ENCODE measurements around the gene HSPA12A.

Gene HSPA12A

DNA sequence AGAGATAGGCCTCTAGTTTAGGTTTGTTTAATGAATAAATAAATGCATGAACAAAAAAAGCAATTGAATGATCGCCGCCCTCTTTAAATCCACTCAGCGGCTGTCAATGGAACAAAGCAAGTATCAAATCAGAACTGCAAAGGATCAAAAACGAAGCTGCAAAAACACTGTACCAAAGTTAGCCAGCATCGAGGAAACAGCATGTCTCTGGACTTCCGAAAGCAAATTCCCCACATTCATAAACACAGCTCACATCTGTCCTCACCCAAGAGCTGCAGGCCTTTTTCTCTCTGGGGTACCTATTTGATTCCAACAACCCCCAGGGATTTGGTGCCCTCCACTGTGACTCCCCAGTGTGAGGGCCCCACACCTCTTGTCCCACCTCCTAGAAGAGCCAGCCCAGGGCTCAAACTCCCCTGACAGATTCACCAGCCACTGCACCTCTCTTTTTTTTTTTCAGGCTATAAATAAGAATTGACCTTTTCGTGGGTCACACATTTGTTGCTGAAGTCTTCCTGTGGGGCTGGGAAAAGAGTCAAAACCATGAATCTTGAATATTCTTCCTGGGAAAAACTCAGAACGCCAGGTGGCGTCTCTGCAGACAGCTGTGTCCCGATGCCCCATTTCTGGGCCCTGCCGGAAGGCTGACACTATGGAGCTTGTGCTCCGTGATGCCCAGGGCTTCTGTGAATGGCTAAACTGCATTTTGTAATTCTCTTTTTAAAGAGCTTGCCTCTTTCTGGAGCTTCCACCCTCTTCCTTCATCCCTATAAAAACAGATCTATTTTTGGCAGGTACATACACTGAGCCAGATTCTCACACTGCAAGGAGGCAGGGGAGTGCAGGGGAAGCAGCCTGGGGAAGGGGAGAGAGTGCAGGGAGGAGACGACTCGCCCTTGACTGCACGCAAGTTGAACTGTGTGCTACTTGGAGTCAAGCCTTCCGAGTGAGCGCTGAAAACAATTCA is 51.7 kb downstream of the HSPA12A start:
- DNase-seq, result no peak

DNA sequence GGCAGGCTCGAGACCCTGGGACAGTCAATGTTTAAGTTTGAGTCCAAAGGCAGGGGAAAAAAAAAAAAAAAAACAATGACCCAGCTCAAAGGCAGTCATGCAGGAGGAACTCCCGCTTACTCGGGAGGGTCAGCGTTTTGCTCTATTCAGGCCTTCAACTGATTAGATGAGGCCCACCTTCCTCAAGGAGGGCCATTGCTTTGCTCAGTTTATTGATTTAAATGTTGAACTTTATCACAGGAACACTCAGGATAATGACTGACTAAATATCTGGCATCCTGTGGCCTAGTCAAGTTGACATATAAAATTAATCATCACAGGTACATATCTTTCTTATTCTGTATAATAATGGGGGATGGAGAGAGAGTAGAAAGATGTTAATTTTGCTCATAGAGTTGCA is 52.6 kb downstream of the HSPA12A start:
- no peak for DNase-seq

DNA sequence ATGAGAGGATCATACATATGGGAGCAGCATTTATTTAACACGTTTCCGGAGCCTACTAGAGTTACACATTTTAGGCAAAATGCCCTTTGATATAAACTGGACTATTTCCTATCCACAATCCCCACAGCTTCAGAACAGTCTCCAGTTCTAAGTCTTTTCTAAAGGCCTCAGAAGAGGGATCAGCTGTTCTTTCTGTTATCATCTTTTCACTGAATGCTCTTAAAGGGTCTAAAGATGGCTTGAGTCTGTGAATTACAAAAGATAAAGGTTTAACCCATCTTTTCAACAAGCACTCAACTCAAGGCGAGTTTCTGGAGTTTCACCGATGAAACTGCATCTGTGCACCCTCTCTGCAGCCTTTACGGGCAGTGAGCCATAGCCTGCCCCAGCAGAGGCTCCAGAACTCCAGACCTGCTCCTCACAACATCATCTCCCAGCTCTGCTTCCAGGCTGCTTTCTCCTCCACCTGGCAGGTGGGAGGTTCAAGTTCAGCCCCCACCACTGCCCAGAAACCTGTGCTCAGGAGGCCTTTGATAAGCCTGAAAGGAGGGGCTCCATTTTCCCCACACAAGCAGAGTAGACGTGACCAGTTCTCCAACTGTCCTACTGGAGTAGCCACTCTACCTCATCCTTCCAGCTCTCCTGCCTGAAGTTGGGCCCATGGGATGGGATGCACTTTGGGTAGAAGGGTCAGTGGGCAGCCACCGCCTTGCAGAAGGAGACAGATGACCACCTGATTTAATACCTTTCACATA is 53.4 kb downstream of the HSPA12A start:
- DNase-seq, result no peak

DNA sequence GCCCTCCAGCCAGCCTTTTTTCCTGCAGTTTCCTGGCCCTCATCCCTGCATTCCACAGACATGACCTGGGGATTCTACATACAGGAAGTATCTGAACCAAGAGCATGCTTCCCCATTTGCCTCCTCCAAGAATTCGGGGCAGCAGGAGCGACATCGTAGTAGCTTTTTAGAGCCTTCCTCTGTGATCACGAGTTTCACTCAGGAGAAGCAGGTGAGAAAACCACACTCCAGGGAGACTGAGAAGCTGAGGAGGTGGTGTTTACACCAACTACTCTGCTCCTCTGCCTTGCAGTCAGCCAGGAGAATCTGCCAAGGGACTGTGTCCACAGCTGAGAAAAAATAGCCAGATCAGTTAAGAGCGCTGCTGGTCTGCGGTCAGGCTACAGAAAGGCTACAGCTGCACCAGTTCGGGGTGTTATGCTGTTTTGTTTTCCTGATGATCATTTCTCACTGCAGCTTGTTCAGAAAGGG is 54.1 kb downstream of the HSPA12A start:
- DNase-seq, result no peak

DNA sequence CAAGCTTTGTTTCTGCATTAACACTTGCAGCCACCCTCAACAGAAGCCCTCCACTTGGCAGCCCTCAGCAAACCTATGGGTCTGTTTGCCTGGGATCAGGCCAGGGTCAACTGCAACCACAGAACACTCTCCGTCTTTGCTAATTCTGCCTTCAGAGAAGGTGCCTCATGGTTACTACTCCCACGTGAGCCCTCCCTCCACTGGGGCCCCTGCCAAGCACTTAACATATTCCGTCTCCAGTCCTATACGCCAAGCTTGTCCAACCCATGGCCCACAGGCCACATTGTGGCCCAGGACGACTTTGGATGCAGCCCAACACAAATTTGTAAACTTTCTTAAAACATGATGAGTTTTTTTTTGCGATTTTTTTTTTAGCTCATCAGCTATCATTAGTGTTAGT is 54.7 kb downstream of the HSPA12A start:
- DNase-seq, result no peak

DNA sequence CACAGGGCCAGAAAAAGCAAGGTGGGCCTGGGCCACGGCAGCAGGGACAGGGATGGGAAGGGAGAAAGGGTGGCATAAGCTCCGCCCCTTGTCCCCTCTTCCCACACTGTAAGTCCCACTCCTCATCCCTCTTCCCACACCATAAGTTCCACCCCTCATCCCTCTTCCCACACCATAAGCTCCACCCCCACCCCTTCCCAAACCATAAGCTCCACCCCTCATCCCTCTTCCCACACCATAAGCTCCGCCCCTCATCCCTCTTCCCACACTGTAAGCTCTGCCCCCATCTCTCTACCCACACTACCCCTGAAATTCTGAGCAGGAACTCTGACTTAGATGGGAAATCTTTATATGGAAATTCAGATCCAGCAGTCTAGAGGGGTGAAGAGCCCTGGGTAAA is 55.7 kb downstream of the HSPA12A start:
- DNase-seq, result no peak

DNA sequence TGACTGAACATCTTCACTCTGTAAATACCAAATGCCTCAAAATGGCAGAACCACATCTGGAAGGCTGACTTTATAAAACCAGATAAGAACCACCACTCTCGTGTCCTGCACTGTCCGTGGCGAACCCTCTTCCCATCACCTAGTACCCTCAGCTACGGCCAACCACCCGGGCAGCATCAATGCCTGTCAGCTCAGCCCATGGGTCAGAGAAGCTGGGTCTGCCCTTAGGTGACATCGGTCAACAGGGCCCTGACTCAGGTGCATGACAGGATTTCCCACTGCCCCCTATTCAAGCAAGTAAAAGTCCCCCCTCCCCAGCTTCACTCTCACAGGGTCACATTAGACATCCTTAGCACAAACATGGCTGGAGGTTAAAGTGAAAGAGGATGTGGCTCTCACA is 56.6 kb downstream of the HSPA12A start:
- no peak for DNase-seq

DNA sequence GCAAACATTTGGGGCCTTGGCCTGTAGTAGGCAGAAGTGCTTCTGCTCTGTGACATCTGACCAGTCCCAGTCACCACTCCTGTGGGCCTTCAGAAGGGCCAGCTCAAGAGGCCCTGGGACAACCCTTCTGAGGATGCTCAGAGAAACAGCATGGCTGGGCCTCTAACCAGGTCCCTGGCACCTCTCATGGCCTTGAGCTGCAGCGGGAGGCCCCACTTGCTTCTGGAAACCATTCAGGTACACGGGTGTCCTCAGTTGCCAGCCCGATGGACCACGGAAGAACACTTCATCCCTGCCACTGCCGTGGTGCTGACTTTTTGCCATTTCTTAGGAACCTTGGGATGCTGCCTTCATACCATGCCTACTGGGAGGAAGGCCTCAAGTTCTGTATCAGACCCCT is 57.6 kb downstream of the HSPA12A start:
- no peak for DNase-seq

DNA sequence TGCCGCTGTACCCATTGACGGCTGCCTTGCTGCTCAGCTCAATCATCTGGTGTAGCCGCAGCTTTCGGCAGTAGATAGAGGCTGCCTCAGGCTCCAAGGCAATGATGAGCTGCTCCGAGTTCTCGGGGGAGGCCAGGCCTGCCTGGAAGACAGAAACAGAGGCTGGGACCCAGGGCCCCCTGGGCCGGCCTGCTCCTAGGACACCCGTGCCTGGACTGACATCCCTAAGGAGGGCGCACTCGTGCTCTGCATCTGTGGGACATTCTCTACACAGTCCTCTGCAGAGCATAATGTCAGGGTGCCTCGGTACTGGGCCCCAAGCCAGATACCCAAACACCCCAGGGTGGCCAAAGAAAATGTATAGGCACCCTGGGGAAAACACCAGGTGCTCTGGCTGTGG is 58.5 kb downstream of the HSPA12A start:
- DNase-seq, result no peak

DNA sequence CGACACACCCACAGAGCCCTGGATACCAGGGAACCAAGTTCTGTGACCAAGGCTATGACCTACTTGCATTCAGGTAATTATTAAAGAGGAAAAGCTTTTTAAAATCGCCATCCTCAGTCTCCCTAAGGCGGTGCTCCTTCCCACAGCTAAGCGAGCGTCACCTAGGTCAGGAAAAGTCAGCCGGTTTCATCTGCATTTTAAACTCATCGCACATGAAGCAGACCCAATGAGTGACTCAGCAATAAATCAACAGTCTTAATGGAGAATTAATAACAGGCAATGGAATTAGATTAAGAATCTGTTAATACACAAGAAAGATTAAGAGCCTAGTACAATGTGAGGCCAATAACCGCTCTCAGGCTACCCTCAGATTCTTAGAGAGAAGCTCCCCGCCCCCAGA is 59.2 kb downstream of the HSPA12A start:
- DNase-seq, result no peak

DNA sequence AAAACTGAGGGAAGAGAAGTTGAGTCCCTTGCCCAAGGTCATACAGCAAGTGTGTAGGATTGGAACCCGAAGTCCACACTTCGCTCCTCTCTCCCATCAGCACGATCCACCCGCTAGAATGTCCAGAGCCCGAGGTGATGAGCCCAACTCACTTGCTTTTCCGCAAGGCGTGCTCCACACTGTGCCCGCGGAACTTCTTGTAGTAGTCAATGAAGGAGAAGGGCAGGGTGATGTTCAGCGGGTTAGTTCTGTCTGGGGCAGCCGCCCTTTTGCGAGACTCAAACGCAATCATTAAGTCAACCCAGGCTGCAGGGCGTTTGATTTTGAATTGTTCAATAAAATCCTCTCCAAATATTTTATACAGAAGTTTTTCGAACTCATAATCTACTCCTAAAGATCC is 63.0 kb downstream of the HSPA12A start:
- DNase-seq, result no peak

DNA sequence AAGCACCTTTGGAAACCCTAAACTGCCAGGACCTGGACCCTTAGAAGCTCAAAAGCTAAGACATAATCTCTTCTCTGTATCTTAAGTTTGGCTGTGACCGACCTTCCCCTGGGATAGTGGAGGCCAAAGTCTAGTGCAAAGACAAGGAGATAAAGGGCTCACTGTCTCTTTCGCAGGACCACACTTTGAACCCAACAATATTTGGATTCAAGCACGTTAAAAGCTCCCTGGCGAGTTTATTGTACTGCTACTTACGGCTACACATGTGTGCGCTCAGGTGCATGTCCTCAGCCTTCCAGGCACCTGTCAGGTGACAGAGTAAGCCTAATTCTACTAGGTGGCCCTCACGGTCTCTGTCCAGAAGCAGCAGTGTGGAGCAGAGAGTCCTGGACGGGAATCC is 65.7 kb downstream of the HSPA12A start:
- no peak for DNase-seq

DNA sequence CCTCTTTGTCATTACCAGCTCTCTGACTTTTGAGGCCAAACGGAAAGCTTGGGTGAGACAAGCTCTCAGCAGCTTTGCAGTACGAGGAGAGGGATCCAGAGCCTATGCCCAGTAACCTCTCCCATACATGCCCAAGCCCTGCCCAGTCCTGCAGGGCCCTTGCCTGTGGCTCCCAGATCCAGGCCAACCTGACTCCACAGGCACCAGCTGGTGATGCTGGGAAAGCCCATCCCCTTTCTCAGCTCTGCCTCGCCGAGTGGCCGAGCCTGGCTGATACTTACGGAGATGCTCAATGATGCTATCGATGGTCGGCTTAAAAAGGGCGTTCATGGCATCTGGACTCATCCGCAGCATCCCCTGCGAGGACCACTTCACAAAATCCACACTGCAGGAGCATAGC is 66.2 kb downstream of the HSPA12A start:
- no peak for DNase-seq

DNA sequence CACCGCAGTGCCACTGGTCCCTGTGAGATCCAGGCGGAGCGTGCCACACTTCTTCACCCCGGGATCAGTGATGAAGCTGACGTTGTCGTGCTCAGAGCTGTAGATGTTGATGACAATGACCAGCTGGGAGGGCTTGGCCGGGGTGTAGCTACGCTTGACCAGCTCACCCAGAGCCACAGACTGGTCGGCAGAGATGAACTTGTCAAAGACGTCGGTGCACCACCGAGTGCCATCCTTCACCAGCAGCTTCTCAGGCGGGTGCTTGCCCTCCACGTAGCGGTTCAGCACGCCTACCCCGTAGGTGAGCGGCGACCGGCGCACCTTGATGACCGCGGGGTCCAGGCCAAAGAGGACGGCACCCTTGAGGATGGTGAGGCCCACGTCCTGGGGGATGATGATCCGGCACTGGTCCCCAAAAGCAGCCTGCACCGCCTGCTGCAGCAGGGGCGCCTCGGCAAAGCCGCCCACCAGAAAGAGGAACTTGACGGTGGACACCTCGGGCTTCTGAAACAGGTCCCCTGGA is 67.4 kb downstream of the HSPA12A start:
- DNase-seq, result no peak

DNA sequence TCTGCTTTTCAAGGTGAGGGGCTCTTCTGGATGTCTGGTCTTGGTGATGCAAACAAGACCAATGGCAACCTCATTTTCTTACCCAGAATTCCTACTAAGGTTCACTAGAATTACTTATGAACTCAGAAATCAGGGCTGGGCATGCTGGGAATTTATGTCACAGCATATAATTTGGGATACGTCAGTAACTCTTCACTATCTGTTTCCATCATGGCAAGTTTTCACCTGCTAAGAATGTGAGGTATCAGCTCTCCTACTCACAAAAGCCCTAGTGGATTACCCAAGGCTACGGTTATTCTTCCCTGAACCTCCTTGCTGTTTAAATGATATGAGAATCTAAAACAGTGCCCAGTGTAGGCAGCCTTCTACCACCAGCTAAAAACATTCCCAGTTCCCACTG is 68.5 kb downstream of the HSPA12A start:
- no peak for DNase-seq

DNA sequence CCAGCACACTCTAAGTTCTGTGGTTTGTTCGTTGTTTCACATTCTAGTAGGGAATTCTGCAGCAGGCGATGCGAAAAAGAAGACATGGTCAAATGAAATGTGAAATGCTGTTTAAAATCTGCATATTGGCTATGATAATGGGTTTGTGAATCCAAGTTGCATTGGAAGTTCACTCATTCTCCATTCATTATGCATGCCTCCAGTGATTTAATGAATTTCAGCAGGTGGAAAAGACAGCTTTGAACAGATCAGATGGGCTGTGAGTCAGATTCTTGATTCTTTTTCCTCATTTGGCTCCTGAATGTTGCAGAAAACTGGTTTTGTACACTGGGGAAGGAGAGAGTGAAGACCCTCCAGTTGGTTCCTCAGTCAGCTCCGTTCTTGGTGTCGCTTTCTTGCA is 69.5 kb downstream of the HSPA12A start:
- no peak for DNase-seq

DNA sequence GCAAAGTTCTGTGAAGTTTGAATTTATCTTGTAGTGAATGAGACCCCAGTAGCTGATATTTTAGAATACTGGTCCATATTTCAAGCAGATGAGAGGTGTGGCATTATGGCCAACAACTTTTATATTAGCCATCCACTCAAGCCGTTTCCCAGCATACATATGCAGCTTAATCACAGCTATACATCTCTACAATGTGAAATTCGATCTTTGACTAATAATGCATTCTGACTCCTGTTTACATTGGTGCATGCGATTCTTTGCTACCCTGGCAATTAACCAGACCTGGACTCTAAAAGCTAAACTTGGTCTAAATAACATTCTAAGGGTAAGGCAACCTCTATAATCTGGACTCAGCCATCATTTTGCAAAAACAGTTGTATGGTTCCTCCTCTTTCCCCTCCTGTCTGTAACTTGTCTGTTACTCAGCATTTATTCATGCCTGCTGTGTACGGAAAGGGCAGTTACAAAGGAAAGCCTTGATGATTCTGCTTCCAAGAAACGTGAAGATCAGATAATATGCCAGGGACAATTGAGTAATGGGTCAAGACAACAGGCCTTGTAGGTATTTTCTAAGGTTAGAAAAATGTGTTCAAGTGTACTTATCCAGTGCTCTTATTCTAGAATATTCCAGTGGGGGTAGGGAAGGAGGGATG is 71.0 kb downstream of the HSPA12A start:
- no peak for DNase-seq

DNA sequence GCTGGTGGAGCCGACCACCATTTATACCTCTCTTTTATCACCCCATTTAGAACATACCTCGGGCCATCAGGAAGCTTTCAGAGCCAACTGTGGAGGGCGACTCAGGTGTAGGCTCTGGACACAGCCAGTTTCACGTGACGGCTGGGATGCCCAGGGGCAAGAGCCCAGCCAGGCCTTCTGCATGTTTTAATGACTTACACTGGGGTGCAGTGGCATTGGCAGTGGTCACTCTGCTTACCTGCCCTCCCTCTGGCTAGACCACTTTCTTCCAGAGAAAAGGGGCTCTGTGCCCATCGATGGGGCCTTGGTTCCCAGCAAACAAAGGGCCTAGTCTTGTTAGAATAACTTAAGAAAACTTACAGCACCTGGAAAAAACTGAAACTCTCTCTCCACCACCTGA is 71.7 kb downstream of the HSPA12A start:
- DNase-seq, result no peak

DNA sequence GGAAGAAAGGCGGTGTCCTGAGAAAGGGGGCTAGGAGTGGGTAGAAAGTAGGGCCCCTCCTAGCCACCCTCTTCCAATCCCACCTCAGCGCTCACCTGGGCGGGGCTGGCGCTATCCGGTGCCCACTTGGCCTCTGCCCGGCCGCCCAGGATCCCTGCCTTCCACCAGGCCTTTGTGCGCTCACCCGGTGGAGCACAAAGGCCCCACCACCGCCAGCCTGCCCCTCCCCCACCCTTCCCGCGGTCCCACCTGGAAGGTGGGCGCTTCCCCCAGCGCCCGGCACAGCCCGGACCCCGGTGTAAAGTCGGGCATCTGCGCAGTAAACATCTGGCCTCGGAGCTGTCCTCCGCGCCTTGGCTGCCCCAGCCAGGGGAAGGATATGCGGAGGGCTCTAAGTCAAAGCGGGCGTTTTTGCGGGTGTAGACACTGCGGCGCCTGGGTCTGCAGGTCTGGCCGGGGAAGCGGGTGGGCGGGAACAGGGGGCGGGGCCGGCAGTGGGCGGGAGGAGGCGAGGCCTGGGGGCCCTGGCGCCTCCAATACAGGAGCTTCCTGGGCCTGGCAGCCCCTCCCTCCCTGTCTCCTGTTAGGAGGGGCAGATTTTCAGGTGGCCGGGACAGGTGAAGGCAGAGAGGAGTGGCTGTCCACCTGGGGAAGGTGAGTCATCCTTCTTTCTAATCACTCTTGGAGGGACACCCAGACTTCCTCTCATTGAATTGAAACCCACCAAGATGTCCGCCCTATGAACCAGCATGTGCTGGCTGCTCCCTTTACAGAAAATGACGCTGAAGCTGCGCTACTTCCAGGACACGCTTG is 72.3 kb downstream of the HSPA12A start:
- DNase-seq, result no peak

DNA sequence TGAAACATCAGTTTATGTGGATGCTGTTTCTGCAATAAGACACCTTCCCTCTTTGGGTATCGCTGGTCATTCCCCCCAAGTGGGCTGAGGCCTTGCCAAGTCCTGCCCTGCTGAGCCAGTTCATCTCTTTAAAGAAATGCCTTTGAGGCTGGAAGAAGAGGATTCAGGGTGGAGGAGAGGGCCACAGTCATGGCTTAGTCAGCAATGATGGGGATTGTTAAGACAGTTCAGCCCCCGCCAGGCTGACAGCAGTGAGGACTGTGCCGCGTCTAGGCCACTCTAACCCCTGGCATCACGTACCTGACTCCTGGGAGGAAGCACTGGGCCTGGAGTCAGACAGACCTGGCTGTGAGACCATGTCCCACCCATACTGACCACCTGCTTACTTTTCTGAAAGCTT is 73.3 kb downstream of the HSPA12A start:
- no peak for DNase-seq

DNA sequence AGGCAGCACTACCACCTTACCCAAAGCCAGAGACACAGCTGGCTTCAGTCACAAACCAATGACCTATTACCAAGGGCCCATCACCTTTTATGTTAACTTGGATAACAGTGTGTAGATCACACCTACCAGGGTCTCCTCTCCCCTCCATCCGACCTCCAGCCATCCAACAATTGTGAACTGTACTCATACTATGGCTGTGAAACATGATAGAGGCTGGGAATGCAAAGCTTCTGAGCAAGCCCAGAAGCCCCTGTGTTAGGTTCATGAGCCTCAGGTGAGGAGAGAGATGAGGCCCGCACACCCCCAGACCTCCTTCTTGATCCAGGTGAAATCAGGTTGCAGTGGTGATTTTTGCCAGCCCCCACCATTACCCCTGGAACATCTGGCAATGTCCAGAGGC is 73.9 kb downstream of the HSPA12A start:
- DNase-seq, result no peak

DNA sequence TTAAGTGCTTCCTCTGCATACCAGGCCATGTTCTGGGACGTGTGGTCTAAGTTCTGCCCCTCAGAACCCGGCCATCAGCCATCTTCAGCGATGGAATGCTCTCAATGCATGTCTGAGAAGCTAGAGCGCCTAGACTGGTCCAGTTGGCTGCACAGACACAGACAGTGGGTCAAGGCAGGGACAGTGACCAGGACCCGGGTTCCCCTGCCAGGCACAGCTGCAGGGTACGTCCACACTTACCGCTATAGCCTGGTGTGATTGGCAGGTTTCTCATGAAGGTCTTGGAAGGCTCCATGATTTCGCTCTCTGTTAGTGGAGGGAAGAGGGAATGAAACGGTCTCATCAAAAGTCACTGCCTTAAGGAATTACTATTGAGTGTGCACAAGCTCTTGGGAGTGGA is 74.3 kb downstream of the HSPA12A start:
- DNase-seq, result no peak

DNA sequence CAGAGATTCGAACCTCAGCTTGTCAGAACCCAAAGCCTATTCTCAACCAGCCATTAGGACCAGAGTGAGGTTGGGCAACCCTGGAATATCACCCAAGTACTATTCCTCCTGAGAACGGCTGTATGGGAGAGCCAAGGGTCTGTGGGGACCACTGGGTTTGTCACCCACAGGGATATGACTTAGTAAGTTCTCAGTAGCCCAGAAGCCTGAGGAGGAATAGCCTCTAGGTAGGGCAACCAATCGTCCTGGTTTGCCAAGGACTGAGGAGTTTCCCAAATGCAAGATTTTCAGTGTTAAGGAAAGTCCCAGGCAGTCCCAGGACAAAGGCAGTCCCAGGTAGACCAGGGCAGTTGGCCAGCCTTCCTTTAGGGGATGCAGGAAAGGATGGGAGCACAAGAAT is 74.9 kb downstream of the HSPA12A start:
- DNase-seq, result no peak
